HepG2 (cell line): Measurements from ENCODE around the gene SLAIN2. TPM values are rescaled to one million over a fixed set of nuclear protein-coding genes. Genes with fewer than 3 reads are reported as not detected.

Experiments used
- ZBTB1 ChIP-seq: sonication (generic); formaldehyde crosslinking; IDR thresholded peaks from 2 replicates; pipeline ENCODE4 v1.4.0; 2020; ENCODE audit warnings: missing genetic modification reagents, borderline replicate concordance
- ZFX ChIP-seq: sonication (generic); formaldehyde crosslinking; IDR thresholded peaks from 2 replicates; pipeline ENCODE4 v1.4.0; 2020; ENCODE audit warnings: mild to moderate bottlenecking, low read depth, missing genetic modification reagents, moderate library complexity
- ZNF530 ChIP-seq: sonication (generic); formaldehyde crosslinking; IDR thresholded peaks from 2 replicates; pipeline ENCODE4 v1.5.0; 2020; ENCODE audit warnings: low read depth, mild to moderate bottlenecking, missing genetic modification reagents
- ZNF746 ChIP-seq: sonication (generic); formaldehyde crosslinking; IDR thresholded peaks from 2 replicates; pipeline ENCODE4 v1.8.0; 2022; ENCODE audit warnings: mild to moderate bottlenecking, missing genetic modification reagents
- polyA plus RNA-seq, 8 experiments: library from polyadenylated mRNA; depleted of rRNA in 3 of 8; stranded (reverse) in 7 of 8; unstranded in 1 of 8; fragments of >200 nt; fragmentation: Illumina TruSeq in 4 of 8; extraction: Trizol in 4 of 8; gene quantifications; 2 replicates each; pipeline versions ENCODE4 v1.2.1 to v1.2.3, GENCODE V29; 2011 to 2016; ENCODE audit warnings: low read depth in 4 of 8, missing spikeins in 1 of 8, mixed read lengths in 1 of 8; ENCODE audit not compliant: insufficient read depth in 1 of 8
- total RNA-seq, 5 experiments: library from RNA; depleted of rRNA; stranded (reverse); fragments of >200 nt; fragmentation: Illumina TruSeq; extraction: Trizol; gene quantifications; 2 replicates each; pipeline ENCODE4 v1.2.3, GENCODE V29; 2016; ENCODE audit warnings: low read depth in 1 of 5
- TF ChIP-seq, protein P1 (sequence below): sonication (generic); formaldehyde crosslinking; IDR thresholded peaks from 2 replicates; pipeline ENCODE4 v1.4.0; 2020; ENCODE audit warnings: missing genetic modification reagents
- TF ChIP-seq, protein P2 (sequence below), 2 experiments: fragments of 450-650 bp in 1 of 2; sonication (generic) in 1 of 2; formaldehyde crosslinking in 1 of 2; IDR thresholded peaks; 2 replicates each; pipeline versions ENCODE4 v1.6.1 to v1.8.0; 2016 to 2022; ENCODE audit warnings: antibody characterized with exemption in 1 of 2, mild to moderate bottlenecking in 1 of 2, missing genetic modification reagents in 1 of 2

The SLAIN2 gene
- total and polyA plus RNA-seq, 2 of the 13 experiments (the other 11 are each of a cell fraction or from before 2014, with no cell fraction given) = 20.7 to 22.5 TPM

DNA sequence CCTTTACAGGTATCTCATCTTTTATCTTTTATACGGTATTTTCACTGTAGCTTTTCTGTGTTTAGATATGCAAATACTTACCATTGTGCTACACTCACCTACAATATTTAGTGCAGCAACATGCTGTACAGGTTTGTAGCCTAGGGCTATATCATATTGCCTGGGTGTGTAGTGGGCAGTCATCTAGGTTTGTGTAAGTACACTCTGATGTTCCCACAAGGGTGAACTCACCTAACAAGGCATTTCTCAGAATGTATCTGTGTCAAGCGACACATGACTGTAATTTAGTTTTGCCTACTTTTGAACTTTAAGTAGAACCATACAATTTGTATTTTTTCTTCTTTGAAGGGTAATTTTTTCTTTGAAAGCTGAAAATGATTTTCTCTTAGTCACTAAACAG is 87.6 kb downstream of the SLAIN2 start (continued):
- TF ChIP-seq ZNF746 (CRISPR knock-in tag) (no peak), ZFX (CRISPR knock-in tag) (no peak), ZNF530 (CRISPR knock-in tag) (no peak), ZBTB1 (CRISPR knock-in tag) (no peak)
- TF ChIP-seq, protein P1, sequence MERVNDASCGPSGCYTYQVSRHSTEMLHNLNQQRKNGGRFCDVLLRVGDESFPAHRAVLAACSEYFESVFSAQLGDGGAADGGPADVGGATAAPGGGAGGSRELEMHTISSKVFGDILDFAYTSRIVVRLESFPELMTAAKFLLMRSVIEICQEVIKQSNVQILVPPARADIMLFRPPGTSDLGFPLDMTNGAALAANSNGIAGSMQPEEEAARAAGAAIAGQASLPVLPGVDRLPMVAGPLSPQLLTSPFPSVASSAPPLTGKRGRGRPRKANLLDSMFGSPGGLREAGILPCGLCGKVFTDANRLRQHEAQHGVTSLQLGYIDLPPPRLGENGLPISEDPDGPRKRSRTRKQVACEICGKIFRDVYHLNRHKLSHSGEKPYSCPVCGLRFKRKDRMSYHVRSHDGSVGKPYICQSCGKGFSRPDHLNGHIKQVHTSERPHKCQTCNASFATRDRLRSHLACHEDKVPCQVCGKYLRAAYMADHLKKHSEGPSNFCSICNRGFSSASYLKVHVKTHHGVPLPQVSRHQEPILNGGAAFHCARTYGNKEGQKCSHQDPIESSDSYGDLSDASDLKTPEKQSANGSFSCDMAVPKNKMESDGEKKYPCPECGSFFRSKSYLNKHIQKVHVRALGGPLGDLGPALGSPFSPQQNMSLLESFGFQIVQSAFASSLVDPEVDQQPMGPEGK (CRISPR knock-in tag) = no peak
- TF ChIP-seq, protein P2, sequence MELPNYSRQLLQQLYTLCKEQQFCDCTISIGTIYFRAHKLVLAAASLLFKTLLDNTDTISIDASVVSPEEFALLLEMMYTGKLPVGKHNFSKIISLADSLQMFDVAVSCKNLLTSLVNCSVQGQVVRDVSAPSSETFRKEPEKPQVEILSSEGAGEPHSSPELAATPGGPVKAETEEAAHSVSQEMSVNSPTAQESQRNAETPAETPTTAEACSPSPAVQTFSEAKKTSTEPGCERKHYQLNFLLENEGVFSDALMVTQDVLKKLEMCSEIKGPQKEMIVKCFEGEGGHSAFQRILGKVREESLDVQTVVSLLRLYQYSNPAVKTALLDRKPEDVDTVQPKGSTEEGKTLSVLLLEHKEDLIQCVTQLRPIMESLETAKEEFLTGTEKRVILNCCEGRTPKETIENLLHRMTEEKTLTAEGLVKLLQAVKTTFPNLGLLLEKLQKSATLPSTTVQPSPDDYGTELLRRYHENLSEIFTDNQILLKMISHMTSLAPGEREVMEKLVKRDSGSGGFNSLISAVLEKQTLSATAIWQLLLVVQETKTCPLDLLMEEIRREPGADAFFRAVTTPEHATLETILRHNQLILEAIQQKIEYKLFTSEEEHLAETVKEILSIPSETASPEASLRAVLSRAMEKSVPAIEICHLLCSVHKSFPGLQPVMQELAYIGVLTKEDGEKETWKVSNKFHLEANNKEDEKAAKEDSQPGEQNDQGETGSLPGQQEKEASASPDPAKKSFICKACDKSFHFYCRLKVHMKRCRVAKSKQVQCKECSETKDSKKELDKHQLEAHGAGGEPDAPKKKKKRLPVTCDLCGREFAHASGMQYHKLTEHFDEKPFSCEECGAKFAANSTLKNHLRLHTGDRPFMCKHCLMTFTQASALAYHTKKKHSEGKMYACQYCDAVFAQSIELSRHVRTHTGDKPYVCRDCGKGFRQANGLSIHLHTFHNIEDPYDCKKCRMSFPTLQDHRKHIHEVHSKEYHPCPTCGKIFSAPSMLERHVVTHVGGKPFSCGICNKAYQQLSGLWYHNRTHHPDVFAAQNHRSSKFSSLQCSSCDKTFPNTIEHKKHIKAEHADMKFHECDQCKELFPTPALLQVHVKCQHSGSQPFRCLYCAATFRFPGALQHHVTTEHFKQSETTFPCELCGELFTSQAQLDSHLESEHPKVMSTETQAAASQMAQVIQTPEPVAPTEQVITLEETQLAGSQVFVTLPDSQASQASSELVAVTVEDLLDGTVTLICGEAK (IDR thresholded peaks at IDR 0.05) = no peak
- TF ChIP-seq, protein P2 (CRISPR knock-in tag; IDR thresholded peaks at IDR 0.05) = no peak
